Stimulated activated CD4-positive, alpha-beta T cell treated with anti-CD3 and anti-CD28 coated beads, Interleukin-4, amount 100 ng/mL, for 24 hours (primary cell): ENCODE measurements around the gene FAM222A.

Experiments used
- DNase-seq: peaks from one replicate; pipeline ENCODE4 v3.0.0-alpha.2; 2020

FAM222A gene

GRCh38 chr12:109810954-109811623, 97.5 kb downstream of the FAM222A start:
- DNase-seq: no peak

DNA sequence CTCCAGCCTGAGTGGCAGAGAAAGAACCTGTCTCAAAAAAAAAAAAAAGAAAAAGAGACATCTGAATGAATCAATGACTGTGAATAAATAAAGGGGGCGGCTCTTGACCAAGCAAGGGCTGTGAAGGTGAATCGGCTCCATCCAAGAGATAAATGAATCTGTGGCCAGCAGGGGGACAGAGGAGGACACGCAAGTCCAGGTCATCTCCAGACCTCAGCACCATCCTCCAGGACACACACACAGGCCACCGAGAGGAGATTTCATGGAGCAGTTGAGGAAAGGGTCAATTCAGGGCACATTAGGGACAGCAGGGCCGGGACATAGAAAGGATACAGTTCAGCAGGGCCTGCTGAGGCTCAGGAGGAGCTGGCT, 98.0 kb downstream of the FAM222A start:
- no peak for DNase-seq

DNA sequence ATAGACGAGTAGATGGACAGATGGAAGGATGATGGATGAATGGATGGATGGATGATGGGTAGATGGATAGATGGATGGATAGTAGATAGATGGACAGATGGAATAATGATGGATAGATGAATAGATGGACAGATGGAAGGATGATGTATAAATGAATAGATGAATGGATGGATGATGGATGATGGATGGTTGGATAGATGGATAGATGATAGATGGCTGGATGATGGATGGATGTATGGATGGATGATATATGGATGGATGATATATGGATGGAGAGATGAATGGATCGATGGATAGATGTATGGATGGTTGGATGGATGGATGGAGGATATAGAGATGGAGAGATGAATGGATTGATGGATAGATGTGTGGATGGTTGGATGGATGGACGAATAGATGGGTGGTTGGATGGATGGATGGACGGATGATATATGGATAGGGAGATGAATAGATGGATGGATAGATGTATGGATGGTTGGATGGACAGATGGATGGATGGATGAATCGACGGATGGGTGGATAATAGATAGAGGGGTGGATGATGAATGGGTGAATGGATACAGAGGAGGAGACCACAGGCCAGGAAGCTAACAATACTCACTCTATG, 100.3 kb downstream of the FAM222A start:
- no peak for DNase-seq

GRCh38 chr12:109814600-109815150, 101.0 kb downstream of the FAM222A start:
- DNase-seq: no peak

- DNase-seq: no peak
These were observed 101.6 kb downstream of the FAM222A start for GRCh38 chr12:109815225-109815624.

DNA sequence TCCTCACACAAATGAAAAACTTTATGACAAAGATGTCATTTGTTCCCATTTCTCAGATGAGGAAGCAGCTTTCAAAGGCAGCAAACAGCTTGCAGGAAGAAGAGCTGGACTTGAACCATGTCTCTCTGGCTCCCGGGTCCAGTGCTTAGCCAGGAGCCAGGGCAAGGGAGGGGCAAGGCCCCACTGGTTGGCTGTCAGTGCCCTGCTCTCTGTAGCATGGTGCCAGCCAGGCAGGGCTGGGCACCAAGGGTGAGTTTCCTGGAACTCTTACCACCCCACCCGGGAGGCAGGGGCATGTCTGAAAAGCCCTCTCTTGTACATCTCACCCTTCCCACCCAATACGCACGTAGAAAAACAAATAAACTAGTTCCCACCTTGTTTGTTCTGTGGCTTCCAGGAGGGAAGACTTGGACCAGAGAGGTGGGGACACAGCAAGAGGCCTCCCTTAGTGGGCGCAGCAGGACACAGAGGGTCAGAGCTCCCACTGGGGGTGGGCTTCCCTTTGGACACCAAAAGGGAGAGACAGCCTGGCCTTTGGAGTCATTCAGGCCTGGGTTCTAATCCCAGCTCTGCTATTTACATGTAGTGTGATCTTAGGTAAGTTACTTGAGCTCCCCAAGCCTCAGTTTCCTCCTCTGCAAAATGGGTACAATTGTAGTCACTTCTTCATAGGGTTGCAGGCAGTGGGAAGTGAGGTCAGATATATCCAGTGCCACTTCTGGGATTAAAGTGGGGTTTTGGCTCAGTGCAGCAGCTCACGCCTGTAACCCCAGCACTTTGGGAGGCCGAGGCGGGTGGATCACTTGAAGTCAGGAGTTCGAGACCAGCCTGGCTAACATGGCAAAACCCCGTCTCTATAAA, 102.4 kb downstream of the FAM222A start:
- no peak for DNase-seq

DNA sequence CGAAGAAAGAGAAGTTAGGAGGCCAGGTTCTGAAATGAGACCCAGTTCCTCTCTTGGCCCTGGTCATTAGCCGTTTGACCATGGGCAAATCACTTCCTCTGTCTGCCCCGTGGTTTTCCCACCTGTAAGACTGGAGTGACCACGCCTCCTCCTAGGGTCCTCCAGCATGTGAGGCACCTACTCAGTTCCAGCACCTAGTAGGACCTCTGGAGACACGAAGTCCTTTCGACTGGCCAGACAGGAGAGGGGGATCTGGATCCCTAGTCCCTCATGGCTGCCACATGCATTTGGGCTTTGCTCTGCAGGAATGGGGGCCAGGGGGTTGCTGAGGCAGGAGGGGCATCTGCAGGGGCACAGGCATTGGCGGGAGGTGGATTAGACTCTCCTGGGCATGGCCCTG, 103.2 kb downstream of the FAM222A start:
- DNase-seq: no peak

DNA sequence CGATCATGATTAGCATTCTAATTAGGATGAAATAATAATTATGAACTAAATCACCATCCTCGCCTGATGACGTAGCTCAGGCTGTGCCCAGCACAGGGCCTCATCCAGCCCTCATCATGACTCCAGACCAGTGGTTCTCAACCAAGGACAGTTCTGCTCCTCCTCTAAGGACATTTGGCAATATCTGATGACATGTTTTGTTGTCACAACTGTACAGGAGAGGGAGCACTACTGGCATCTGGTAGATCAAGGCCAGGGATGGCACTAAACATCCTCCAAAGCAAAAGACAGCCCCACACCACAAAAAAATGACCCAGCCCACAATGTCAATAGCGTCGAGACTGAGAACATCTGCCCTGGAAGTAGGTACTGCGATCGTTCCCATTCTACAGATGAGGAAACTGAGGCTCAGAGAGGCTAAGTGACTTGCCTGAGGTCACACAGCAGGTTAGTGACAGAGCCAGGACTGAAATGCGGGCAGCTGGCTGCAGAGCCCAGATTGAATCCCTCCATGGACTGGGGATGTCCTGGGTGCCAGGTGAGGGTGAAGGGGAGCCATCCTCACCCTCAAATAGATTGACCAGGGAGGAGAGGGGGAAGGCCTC, 104.1 kb downstream of the FAM222A start:
- no peak for DNase-seq

DNA sequence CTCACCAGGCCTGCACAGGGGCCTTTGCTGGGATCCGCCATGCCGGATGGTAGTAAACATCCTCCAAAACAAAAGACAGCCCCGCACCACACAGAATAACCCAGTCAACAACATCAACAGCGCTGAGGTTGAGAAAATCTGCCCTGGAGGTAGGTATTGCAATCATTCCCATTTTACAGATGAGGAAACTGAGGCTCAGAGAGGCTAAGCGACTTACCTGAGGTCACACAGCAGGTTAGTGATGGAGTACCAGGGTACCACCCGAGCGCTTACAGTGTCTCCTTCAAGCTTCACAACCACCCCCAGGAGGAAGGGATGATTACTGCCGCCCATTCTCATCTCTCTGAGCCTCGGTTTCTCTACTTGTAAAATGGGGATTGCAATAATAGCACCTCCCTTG, 104.6 kb downstream of the FAM222A start:
- DNase-seq: no peak

DNA sequence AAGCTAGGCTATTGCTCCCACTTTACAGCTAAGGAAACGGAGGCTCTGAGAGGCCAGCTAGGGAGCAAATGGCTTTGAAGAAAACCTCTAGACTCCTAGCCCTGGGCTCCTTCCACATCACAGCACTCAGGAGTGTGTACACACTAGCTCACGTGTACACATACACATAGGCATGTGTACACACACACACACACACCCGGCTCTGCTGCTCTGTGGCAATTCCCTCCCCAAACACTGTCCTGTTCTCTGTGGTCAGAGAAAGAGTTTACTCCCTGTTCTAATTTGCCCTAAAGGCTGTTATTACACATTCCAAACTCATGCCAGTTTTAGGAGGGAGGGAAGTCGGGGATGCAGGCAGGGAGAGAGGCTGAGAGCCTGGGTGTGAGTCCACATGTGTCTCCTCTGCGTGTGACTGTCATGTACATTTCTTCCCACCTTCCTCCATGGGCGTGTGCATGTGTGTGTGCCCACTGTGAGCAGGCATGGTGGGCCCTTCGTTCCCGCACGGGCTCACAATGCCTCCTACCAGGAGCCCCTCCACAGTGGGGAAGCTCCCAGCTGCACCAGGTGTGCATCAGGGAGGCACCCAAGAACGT, 105.4 kb downstream of the FAM222A start:
- DNase-seq: no peak
